ENCODE measurements around the gene MT1M.

The MT1M gene

DNA sequence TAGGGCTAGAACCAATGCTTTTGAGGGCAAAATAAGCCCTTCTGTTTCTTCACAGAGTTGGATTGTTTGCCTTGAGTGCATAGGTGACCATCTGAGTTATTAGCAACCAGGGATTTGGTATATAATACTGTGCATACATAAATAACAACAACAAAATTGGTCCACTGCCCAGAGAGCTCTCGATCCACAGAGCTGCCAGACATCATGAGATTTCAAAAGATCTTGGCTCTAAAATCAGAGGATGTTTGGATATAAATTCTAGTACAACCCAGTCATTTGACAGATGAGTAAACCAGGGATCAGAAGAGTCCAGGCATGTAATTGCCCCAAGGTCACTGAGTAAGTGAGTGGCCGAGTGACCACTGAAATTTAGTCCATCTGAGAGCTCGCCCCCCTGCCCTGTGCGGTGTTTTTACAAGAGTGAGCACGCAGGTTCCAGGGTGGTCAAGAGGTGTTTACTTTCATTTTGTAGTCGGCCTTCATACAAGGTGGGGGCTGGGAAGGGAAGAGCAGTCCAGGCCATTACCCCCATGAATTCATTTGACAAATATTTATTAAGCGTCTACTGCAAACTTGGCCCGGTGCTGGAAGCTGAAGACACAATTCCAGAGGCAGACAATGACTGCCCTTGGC lies 25.9 kb upstream of the MT1M start:
- no peaks in the 10 kb centered on the region for H3K36me3 ChIP-seq (ENCODE audit: control insufficient read depth in 2 of 2, insufficient read depth in 1 of 2, low read length in 2 of 2)
- TF ChIP-seq, protein P1, sequence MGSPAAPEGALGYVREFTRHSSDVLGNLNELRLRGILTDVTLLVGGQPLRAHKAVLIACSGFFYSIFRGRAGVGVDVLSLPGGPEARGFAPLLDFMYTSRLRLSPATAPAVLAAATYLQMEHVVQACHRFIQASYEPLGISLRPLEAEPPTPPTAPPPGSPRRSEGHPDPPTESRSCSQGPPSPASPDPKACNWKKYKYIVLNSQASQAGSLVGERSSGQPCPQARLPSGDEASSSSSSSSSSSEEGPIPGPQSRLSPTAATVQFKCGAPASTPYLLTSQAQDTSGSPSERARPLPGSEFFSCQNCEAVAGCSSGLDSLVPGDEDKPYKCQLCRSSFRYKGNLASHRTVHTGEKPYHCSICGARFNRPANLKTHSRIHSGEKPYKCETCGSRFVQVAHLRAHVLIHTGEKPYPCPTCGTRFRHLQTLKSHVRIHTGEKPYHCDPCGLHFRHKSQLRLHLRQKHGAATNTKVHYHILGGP (tag by site-specific recombination; IDR thresholded peaks at IDR 0.05): no peak
- TF ChIP-seq ZBTB21 (tag by site-specific recombination; IDR thresholded peaks at IDR 0.05) (no peak), TCF7L2 (IDR thresholded peaks at IDR 0.05; ENCODE audit: borderline replicate concordance, low read depth, low read length) (no peak), ZNF354C (tag by site-specific recombination; IDR thresholded peaks at IDR 0.05; ENCODE audit: borderline replicate concordance, low read depth) (no peak), SP2 (tag by site-specific recombination; IDR thresholded peaks at IDR 0.05) (no peak), GLI2 (tag by site-specific recombination; IDR thresholded peaks at IDR 0.05; ENCODE audit: borderline replicate concordance, low read depth) (no peak), ZNF654 (tag by site-specific recombination; IDR thresholded peaks at IDR 0.05; ENCODE audit: low read depth) (no peak), ZNF341 (tag by site-specific recombination; IDR thresholded peaks at IDR 0.05; ENCODE audit: low read depth) (no peak), ZNF366 (tag by site-specific recombination; conservative IDR thresholded peaks at IDR 0.05) (no peak), ZNF707 (tag by site-specific recombination; IDR thresholded peaks at IDR 0.05) (no peak)
- TF ChIP-seq, protein P2, sequence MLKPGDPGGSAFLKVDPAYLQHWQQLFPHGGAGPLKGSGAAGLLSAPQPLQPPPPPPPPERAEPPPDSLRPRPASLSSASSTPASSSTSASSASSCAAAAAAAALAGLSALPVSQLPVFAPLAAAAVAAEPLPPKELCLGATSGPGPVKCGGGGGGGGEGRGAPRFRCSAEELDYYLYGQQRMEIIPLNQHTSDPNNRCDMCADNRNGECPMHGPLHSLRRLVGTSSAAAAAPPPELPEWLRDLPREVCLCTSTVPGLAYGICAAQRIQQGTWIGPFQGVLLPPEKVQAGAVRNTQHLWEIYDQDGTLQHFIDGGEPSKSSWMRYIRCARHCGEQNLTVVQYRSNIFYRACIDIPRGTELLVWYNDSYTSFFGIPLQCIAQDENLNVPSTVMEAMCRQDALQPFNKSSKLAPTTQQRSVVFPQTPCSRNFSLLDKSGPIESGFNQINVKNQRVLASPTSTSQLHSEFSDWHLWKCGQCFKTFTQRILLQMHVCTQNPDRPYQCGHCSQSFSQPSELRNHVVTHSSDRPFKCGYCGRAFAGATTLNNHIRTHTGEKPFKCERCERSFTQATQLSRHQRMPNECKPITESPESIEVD (tag by site-specific recombination; IDR thresholded peaks at IDR 0.05): no peak
- ChIA-PET CTCF (interaction anchor here (0.6 to 4.7 kb wide), 4 partner anchors 17 to 345 kb away, joined by 3 to 66 read pairs (median 4); no protein-coding TSS in a partner anchor), POLR2A (no interaction called here)
- H3K27ac ChIP-seq (ENCODE audit: extremely low read depth, low read depth, low read length): no peak overlapping the region
- no peaks in the 10 kb centered on the region for H3K9me3 ChIP-seq (ENCODE audit: control insufficient read depth, insufficient read depth, low read depth, low read length)
- H3K4me3 ChIP-seq (ENCODE audit: low read depth, low read length): no peak overlapping the region
- H3K4me1 ChIP-seq (ENCODE audit: control insufficient read depth, insufficient read depth, low read length): peaks cover 3% of the 10 kb centered on the region; the same call in 1 of the 2 replicates

DNA sequence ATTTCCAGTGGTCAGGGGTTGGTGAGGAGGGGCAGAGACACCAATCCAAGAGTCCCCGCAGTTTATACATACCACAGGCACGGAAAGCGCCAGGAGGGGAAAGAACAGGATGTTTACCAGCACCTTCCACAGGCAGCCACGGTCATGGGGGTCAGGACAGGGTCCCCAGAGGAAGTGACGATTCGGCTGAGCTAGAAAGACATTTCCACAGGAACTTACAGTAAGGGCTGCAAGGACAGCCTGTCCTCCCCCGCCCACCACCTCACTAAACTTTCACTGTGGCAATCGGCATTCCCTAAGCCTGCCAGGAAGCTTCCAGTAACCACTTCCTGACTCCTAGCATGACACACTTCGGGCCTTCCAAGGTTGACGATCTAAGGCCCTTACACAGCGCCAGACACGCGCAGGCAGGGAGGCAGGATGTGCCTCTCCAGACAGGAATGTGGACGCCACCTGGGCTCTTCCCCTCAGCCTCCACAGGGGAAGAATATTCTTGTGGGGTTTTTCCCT lies 25.3 kb upstream of the MT1M start:
- Histone ChIP-seq H3K27ac (ENCODE audit: extremely low read depth, low read depth, low read length) (no peak overlapping the region), H3K4me1 (ENCODE audit: control insufficient read depth, insufficient read depth, low read length) (peaks cover 3% of the 10 kb centered on the region; the same call in 1 of the 2 replicates), H3K36me3 (ENCODE audit: control insufficient read depth in 2 of 2, insufficient read depth in 1 of 2, low read length in 2 of 2) (no peaks in the 10 kb centered on the region), H3K9me3 (ENCODE audit: control insufficient read depth, insufficient read depth, low read depth, low read length) (no peaks in the 10 kb centered on the region), H3K4me3 (ENCODE audit: low read depth, low read length) (no peak overlapping the region)
- TF ChIP-seq ZFHX2 (tag by site-specific recombination; conservative IDR thresholded peaks at IDR 0.05) (peak; percentile 38), KLF10 (tag by site-specific recombination; IDR thresholded peaks at IDR 0.05) (no peak)
- ChIA-PET CTCF (interaction anchor here (0.6 to 4.7 kb wide), 4 partner anchors 16 to 95 kb away, joined by 3 to 66 read pairs (median 4); no protein-coding TSS in a partner anchor), POLR2A (no interaction called here)

DNA sequence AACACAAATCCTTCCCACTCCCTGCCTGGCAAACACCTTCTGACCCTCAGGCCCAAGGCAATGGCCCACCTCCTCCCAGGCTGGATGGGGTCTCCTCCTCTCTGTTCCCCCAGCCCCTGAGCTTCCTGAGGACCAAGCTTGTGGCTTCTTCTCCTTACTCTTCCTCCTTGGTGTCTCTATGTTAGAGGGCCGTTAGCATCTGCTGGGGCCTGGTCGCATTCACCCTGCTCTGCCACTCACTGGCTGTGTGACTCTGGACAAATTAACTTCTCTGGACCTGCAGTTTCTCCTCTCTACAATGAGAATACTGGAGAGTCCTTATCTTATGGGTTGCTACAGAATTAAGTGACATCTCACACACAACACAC lies 24.8 kb upstream of the MT1M start:
- Histone ChIP-seq H3K4me1 (ENCODE audit: control insufficient read depth, insufficient read depth, low read length) (peaks cover 3% of the 10 kb centered on the region; the same call in 1 of the 2 replicates), H3K9me3 (ENCODE audit: control insufficient read depth, insufficient read depth, low read depth, low read length) (no peaks in the 10 kb centered on the region), H3K27ac (ENCODE audit: extremely low read depth, low read depth, low read length) (0 out of 2 replicates have a peak overlapping the region, but pooled peaks have one; percentile 20), H3K36me3 (ENCODE audit: control insufficient read depth in 2 of 2, insufficient read depth in 1 of 2, low read length in 2 of 2) (no peaks in the 10 kb centered on the region), H3K4me3 (ENCODE audit: low read depth, low read length) (no peak overlapping the region)
- CTCF ChIA-PET: interaction anchor here (0.6 kb wide), 1 partner anchor 27 kb away, joined by 3 read pairs; no protein-coding TSS in a partner anchor
- POLR2A ChIA-PET: interaction anchor here (1.4 kb wide), 1 partner anchor 75 kb away, joined by 13 read pairs; the partner anchor contains the start of gene MT1X
- TF ChIP-seq ZNF169 (tag by site-specific recombination; IDR thresholded peaks at IDR 0.05): no peak
- no peak for TF ChIP-seq SALL2 (tag by site-specific recombination; IDR thresholded peaks at IDR 0.05; ENCODE audit: borderline replicate concordance)
- TF ChIP-seq ZNF423 (tag by site-specific recombination; IDR thresholded peaks at IDR 0.05): no peak
